Astrocyte (in vitro differentiated cells and primary cell): Measurements from ENCODE around the gene CPLX3.
A peak's percentile ranks its signal among the peaks of the same experiment; 100 is the strongest.

Source experiments
- CTCF ChIP-seq: IDR thresholded peaks from 2 replicates; pipeline ENCODE4 v1.5.1; 2011; ENCODE audit warnings: low read depth, mild to moderate bottlenecking, inconsistent platforms, low read length, moderate library complexity; ENCODE audit not compliant: insufficient read depth
- EZH2 ChIP-seq: IDR thresholded peaks from 2 replicates; pipeline ENCODE4 v1.6.1; 2012; ENCODE audit warnings: mild to moderate bottlenecking, low read length, inconsistent platforms; ENCODE audit not compliant: insufficient read depth

DNA sequence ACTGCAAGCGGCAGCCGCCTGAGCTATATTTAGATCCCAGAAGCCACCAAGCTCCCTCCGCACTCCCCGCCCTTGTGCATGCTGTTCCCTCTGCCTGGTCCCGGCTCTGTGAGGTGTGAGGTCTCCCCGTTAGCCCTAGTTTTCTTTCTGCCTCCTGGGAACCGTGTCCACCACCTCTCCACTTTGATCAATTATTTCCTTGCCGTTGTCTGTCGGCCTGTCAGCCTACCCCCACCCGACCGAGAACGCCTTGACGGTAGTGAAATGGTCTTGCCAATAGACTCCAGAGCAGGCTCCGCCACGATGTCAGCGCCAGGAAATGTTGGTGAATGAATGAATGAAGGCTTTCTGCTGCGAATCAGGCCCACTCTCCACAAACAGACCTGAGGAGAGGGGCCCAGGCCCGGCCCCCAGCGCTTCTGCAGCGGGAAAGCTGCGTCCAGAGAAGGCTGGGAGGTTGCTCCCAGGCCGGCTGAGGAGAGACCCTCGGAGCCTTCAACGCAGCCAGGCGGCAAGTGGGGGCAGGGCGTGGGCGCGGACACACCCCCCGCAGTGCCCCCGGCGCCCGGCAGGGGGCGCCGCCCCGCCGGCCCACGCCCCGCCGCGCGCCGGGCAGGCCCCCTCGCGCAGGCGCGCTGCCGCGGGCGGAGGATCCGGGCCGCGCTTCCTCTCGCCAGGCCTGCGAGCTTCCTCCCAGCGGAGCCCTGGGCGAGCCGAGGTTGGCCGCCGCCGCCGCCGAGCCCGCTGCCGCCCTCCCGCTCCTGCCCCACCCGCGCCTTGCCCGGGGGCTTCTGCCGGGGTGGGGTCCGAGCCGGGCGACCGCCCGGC is 44.8 kb upstream of the CPLX3 start, which contains the start of gene CSK:
- TF ChIP-seq CTCF (peak; percentile 6), EZH2 (no peak)
